RWPE2 (cell line): ENCODE results near the gene ZNF319.

Experiments
- ATAC-seq: fragments of 200-7000 bp; cut with Tn5 transposase; 3 replicates; pipeline ENCODE4 v1.9.1; 2021; ENCODE audit warnings: low read depth
- DNase-seq: peaks from one replicate; pipeline ENCODE4 v3.0.0-alpha.2; 2020; ENCODE audit warnings: low spot score
- H3K27ac ChIP-seq: fragments of 450-650 bp; 2 replicates; pipeline ENCODE4 v1.5.1; 2017; ENCODE audit warnings: mild to moderate bottlenecking; ENCODE audit not compliant: poor library complexity, severe bottlenecking
- H3K27me3 ChIP-seq: fragments of 250-450 bp; sonication (Bioruptor Pico); 2 replicates; pipeline ENCODE4 v1.5.1; 2021; ENCODE audit warnings: mild to moderate bottlenecking, moderate library complexity; ENCODE audit not compliant: insufficient read depth, poor library complexity, severe bottlenecking
- H3K36me3 ChIP-seq: fragments of 250-450 bp; sonication (Bioruptor Pico); 2 replicates; pipeline ENCODE4 v1.5.1; 2020; ENCODE audit warnings: low read depth, mild to moderate bottlenecking, moderate library complexity
- H3K4me1 ChIP-seq: fragments of 250-450 bp; sonication (Bioruptor Pico); 2 replicates; pipeline ENCODE4 v1.5.1; 2021; ENCODE audit warnings: mild to moderate bottlenecking, moderate library complexity; ENCODE audit not compliant: insufficient read depth, poor library complexity, severe bottlenecking
- H3K4me3 ChIP-seq: fragments of 250-450 bp; sonication (Bioruptor Pico); 2 replicates; pipeline ENCODE4 v1.5.1; 2021; ENCODE audit warnings: mild to moderate bottlenecking, moderate library complexity; ENCODE audit not compliant: severe bottlenecking
- H3K9me3 ChIP-seq: fragments of 250-450 bp; sonication (Bioruptor Pico); 2 replicates; pipeline ENCODE4 v1.5.1; 2021; ENCODE audit warnings: mild to moderate bottlenecking, moderate library complexity; ENCODE audit not compliant: severe bottlenecking
- CTCF ChIP-seq: fragments of 450-650 bp; IDR thresholded peaks from one replicate; pipeline ENCODE4 v1.5.1; 2017; ENCODE audit warnings: mild to moderate bottlenecking, moderate library complexity; ENCODE audit not compliant: poor library complexity, severe bottlenecking

The ZNF319 gene

GRCh38 chr16:58029410-58029809 is 28.9 kb upstream of the ZNF319 start:
- Histone ChIP-seq H3K36me3 (no peaks in the 10 kb centered on the region), H3K9me3 (no peaks in the 10 kb centered on the region), H3K4me3 (no peak overlapping the region), H3K27ac (no peak overlapping the region), H3K27me3 (no peaks in the 10 kb centered on the region), H3K4me1 (no peaks in the 10 kb centered on the region)
- DNase-seq (no peak), ATAC-seq (no peak)
- TF ChIP-seq CTCF: no peak

DNA sequence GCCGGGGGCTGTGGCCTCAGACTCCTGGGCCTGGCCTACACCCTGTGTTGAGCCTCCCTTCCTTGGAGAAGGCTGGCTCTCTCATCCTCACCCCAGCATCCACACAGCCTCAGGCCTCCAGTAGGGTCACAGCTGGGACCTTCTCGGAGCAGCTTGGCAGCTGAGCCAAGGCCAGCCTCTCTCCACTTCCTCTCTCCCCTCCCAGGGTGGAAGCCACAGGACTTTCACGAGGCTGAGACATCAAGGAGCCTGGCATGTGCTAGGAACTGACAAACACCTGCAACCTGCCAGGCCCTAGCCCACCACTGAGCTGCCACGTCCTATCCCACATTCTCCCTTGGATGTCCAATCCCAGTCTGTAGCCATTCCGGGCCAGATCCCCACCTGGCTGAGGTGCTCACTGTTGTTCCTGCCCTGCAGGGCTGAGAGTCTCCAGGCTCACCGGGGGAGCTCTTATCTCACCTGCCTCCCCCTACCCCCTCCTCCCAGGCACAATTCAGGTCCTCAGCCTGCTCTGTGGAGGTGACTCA is 28.1 kb upstream of the ZNF319 start:
- H3K9me3 ChIP-seq: no peaks in the 10 kb centered on the region
- H3K27ac ChIP-seq: no peak overlapping the region
- no peak overlapping the region for H3K4me3 ChIP-seq
- no peak for TF ChIP-seq CTCF
- H3K4me1 ChIP-seq: no peaks in the 10 kb centered on the region
- H3K36me3 ChIP-seq: no peaks in the 10 kb centered on the region
- no peak for DNase-seq
- ATAC-seq: no peak
- no peaks in the 10 kb centered on the region for H3K27me3 ChIP-seq

DNA sequence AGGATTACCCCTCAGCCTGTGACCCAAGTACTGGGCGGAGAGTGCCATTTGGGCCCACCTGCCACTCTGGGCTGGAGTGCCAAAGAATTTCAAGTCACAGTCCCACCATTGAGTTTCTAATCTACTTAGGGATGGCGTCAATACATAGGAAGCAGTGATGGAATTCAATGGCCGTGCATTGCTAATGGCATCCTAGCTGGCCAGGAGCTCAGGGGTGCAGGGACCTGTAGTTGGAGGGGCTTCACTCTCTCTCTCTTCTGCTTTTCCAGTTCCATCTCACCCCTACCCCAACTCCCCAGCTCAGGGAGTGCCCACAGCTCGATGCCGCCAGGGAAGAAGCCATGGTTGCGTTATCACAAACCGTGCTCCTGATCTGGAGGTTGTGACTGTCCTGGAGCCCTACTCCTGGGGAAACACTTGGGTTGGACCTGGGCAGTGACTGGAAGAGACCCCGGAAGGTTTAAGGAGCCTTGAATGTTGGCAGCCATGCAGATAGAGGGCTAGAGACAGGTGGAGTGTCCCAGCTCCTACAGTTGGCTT is 27.5 kb upstream of the ZNF319 start:
- H3K4me3 ChIP-seq: no peak overlapping the region
- H3K36me3 ChIP-seq: no peaks in the 10 kb centered on the region
- peaks cover 3% of the 10 kb centered on the region for H3K4me1 ChIP-seq

DNA sequence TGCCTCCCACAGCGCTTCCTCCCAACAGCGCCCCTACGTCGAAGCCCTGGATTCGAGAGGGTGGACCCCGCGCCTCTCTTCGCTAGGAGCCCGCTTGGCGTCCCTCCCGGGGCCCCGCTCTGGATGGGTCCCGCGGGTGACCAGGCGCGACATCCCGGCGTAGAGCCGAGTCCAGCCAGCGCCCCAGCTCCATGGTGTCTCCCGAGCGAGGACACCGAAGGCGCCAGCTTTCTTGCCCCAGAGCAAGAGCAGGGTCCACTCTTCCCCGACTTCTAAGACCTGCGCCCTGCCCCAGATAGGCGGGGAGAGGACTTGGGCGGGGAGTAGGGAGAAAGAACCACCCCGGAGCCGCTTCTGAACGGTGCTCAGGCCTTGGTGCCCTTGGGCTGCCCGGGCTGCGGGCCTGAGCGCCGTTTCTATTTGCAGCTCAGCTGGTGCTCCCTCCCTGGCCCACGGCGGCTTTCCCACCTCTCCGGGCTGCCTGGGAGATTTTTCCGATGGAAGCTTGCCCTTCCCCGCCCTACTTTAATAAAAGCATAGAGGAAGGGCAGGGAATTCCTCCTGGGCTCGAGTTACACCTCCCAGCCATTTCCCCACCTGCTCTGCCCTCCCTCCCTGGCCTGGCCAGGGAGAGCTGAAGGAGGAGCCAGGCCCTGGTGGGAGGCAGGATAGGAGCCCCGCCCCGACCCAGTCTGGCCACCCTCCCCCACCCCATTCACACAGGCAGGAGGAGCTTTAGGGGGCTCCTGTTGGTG is 26.9 kb upstream of the ZNF319 start:
- H3K4me3 ChIP-seq: peak overlapping the region; percentile 79
- H3K9me3 ChIP-seq: no peaks in the 10 kb centered on the region
- TF ChIP-seq CTCF: no peak
- no peaks in the 10 kb centered on the region for H3K27me3 ChIP-seq
- no peaks in the 10 kb centered on the region for H3K36me3 ChIP-seq
- peaks cover 10% of the 10 kb centered on the region for H3K4me1 ChIP-seq
- no peak overlapping the region for H3K27ac ChIP-seq
- DNase-seq (no peak), ATAC-seq (peak; percentile 66)

More for the DNA sequence above, 27.5 kb upstream of the ZNF319 start:
- ATAC-seq: no peak
- H3K9me3 ChIP-seq: no peaks in the 10 kb centered on the region
- DNase-seq: no peak
- H3K27me3 ChIP-seq: no peaks in the 10 kb centered on the region
- no peak for TF ChIP-seq CTCF
- H3K27ac ChIP-seq: no peak overlapping the region

DNA sequence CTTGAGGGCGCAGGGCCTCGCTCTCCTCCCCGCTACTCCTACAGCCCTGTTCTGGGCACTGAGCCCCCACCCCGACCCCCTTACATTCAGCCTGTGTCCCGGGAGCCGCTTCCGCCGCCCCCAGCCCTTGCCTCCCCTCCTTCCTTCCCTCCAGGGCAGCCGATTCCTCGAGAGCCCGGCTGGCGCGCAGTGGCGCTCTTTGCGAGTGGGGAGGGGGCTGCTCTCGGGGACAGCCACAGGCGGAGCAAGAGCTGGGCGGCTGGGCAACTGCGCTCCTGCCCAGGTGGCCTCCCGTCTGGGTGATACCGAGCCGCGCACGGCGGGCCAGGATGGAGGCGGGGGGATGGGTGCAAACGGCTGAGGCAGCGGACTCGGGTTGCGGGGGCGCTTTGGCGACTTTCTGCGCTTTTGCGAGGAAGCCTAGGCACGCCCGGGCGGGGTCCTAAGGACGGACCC is 26.3 kb upstream of the ZNF319 start:
- no peak for DNase-seq
- Histone ChIP-seq H3K27ac (no peak overlapping the region), H3K4me1 (peaks cover 11% of the 10 kb centered on the region), H3K4me3 (peak overlapping the region; percentile 79), H3K27me3 (no peaks in the 10 kb centered on the region), H3K9me3 (no peaks in the 10 kb centered on the region), H3K36me3 (no peaks in the 10 kb centered on the region)
- TF ChIP-seq CTCF: peak; percentile 31
- ATAC-seq: no peak
